GM18873 (cell line): Measurements from ENCODE around the gene NTN1.

Experiments
- ATAC-seq: cut with Tn5 transposase; IDR thresholded peaks from one replicate; pipeline ENCODE4 v1.9.1; 2021; ENCODE audit warnings: mild to moderate bottlenecking, moderate library complexity, moderate number of reproducible peaks; ENCODE audit not compliant: unreplicated experiment, low FRiP score

The NTN1 gene

DNA sequence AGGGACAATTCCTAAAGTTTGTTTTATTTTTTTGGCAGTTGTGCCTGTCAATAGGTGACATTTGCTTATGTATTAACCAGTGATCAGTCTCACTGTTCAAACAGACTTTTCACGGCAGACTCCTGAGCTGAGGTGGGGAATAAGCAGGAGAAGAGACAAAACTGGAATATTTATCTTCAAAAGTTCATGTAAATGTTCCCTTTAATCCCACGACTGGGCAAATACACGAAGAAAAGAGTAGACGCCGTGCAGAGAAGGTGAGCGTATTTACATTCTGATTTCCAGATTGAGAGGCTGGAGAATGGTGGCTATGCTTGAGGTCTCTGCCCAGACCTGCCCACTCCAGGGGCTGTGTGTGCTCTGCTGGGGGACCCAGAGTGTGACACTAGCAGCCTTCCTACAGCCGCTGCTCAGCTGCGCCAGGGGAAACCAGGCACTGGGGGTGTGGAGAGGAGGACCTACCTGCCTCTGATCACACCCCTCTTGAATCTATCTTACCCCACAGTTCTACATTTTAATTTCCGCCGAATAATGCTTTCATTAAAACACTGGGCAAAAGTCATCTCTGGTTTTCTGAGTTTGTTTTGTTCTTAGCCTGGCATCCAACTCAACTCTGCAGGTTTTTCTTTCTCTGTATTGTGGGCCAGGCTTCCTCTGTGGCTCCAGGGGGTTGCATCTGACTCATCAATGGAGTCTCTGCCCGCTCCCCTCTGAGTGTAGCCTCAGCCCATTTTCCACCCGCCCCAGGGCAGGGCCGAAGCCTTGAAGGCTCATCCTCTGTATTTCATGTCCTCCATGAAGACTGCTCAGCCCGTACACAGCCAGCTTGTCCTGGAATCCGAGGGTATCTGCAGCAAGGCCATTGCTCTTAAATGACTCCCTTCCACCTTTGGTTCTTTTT is 237.1 kb downstream of the NTN1 start:
- no peak for ATAC-seq

GRCh38 chr17:9259419-9259818 is 238.1 kb downstream of the NTN1 start:
- no peak for ATAC-seq

GRCh38 chr17:9261081-9262012 is 240.0 kb downstream of the NTN1 start:
- no peak for ATAC-seq

GRCh38 chr17:9266031-9266680 is 244.8 kb downstream of the NTN1 start:
- ATAC-seq: no peak

GRCh38 chr17:9266697-9267117 is 245.4 kb downstream of the NTN1 start:
- ATAC-seq: no peak

DNA sequence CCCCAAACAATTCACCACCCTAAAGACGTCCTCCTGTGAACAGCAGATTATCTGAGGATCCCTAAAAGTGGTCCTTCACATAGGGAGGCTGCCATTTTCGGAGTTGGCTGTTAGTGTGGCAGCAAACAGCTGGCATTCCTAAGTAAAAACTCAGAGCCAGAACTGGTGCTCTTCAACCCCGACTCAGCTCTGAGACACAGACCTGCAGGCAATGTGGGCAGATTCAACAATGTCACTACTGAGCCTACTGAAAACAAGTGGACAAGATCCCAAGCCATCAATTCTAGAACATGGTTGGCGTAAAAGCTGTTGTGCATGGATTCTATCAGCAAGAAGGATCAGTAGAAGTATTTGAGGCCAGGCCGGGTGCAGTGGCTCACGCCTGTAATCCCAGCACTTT is 247.2 kb downstream of the NTN1 start:
- no peak for ATAC-seq

GRCh38 chr17:9269350-9270035 is 248.2 kb downstream of the NTN1 start:
- ATAC-seq: no peak

- ATAC-seq: no peak
Measured at GRCh38 chr17:9270921-9271320, 249.6 kb downstream of the NTN1 start.

GRCh38 chr17:9271989-9272388 is 250.7 kb downstream of the NTN1 start:
- no peak for ATAC-seq

DNA sequence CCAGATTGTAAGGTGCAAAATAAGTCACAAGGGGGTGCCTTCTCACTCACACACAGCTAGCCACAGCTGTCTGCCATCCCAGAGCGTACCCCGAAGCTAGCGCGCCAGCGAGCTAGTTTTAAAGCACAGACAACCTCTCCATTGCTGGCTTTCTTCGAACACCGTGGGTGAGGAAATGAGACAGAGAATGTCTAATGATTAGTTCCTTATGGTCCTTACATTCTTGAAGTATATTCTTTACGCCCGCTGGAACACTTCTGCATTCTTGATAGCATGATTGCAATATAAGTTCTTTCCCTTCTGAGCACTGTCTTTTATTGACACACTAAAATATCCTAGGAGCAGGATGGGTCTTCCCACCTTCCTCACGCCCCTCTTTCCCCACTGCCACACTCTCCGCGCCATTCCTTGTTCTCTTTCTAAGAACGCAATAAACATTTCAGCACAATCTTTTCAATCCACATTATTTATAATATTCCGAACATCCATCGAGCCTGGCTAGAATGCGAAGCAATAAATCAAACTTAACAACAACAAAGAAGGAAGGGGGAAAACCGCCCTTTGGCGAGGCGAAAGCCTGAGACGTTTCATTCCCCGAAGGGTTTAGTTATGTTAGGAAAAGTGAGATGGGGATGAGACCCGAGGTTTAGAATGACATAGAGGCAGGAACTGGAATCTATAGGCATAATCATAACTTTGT is 251.3 kb downstream of the NTN1 start:
- no peak for ATAC-seq

- ATAC-seq: no peak
Measured at GRCh38 chr17:9273428-9274391, 252.4 kb downstream of the NTN1 start.

GRCh38 chr17:9274973-9275372 is 253.7 kb downstream of the NTN1 start:
- no peak for ATAC-seq

DNA sequence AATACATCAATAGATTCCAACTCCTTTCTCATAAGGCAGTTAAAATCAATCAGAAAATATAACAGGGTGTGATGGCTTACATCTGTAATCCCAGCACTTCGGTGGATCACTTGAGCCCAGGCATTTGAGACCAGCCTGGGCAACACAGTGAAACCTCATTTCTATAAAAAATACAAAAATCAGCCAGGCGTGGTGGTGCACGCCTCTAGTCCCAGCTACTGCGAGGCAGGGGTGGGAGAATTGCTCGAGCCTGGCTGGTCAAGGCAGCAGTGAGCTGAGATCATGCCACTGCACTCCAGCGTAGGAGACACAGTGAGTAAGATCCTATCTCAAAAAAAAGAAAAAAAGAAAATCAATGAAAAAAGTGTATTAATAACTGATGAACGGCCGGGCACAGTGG is 258.6 kb downstream of the NTN1 start:
- ATAC-seq: no peak

GRCh38 chr17:9283909-9284308 is 262.6 kb downstream of the NTN1 start:
- ATAC-seq: no peak

DNA sequence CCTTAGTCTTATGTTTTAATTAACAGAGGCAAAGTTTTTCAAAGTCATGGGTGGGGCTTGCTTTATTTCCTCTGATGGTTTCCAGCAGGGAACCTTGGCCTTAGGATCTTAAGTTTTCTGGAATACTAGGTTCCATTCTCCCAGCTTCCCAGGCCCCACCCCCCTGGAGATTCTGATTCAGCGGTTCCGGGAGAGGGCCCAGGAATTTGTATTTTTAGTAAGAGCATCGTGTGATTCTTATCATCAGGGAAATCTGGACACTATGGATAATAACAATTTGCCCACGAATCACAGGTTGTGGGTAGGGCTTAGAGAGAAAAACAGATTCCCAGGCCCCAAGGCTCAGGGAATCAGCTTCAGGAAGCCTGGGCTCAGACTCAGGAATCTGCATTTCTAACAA is 263.6 kb downstream of the NTN1 start:
- no peak for ATAC-seq

DNA sequence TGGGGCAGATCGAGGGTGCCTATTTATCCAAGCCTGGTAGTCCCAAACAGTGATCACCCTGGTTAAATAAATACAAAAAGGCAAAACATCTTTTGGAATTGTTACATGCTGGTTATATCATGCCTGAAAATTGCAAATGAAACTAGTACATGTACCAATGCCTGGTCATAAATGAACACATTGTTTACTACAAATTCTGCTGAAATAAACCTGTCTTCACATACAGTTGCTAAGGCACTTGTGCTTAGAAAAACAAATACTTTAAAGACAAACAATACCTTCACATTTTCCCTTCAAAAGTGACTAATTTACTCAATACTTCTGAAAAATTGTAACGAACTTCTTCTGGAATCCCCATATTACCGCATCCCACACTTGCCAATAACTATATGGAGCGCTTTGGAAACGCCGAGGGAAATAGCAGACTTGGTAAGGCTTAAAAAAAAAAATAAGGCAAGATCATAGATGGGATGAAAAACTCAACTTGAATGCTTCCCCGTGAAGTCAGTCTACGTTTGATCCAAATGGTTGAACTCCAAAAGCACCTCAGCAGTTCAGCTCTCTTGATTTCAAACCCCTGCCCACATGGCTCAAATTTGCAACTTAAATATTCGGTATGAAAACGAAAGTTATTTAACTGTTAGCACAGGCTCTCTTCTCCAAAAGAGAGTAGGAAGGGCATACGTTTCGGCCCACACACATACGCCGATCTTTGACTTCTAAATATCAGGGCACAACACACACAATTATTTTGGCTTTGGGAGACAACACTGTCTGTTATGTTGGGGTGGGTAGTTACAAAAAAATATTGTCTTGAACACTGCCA is 264.5 kb downstream of the NTN1 start:
- no peak for ATAC-seq

DNA sequence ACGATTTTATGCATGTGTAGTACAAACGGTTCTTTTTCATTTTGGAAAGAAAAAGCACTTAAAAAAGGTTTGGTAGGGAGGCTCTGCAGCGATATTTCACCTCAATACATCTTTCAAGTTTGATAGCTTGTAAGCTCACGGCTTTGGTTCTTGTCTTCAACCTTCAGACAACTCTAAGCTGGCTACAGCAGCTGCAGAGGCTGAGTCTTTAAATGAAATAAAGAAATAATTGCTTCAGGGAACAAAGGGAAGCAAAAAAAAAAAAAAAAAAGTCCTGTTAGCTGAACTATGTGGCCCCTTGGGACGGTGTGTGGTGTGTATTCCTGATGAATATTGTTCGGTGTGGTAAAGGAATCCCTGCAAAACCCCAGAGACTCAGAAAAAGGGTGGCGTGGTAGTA is 265.1 kb downstream of the NTN1 start:
- no peak for ATAC-seq

DNA sequence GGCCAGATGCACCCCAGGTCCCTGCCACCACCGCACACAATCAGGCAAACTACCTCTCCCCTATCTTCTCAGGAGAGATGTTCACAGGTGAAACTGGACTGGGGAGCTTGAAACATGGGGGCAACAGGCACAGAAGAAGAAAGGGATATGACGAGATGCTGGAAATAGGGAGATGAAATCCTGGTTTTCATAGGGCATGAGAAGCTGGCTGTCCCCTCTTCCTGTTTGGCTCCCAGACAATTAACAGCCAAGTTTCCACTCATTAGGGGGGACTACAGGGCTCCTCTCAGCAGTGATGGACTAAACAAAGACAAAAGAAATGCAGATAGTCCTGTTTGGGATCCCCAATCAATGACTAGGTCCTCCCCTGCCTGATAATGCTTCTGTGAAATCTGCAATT is 266.0 kb downstream of the NTN1 start:
- ATAC-seq: no peak
